Ovary (tissue), 3 donors: ENCODE measurements around the gene CACNB2.
"Not testable (repeated sequence)": the region's sequence is repeated elsewhere in the genome, so short reads cannot be mapped to it uniquely, and the experiment has no call there.

Experiments used
- EP300 ChIP-seq: sonication (generic); formaldehyde crosslinking; IDR thresholded peaks from one replicate; pipeline ENCODE4 v1.6.1; 2017; ENCODE audit warnings: antibody characterized with exemption
- POLR2A ChIP-seq: fragments of 450-650 bp; IDR thresholded peaks from one replicate; pipeline ENCODE4 v1.6.1; 2017; ENCODE audit warnings: antibody characterized with exemption, mild to moderate bottlenecking, moderate library complexity
- TF ChIP-seq, protein P1 (sequence below), 3 donors: fragments of 450-650 bp in 2 of 3; fragments of 200-600 bp in 1 of 3; IDR thresholded peaks; one replicate each; pipeline versions ENCODE4 v1.5.1 to v1.8.0; 2016 to 2022; ENCODE audit warnings: antibody characterized with exemption in 3 of 3, mild to moderate bottlenecking in 1 of 3
- donor health status: DM: no; HTN: no; CAD: no.

DNA sequence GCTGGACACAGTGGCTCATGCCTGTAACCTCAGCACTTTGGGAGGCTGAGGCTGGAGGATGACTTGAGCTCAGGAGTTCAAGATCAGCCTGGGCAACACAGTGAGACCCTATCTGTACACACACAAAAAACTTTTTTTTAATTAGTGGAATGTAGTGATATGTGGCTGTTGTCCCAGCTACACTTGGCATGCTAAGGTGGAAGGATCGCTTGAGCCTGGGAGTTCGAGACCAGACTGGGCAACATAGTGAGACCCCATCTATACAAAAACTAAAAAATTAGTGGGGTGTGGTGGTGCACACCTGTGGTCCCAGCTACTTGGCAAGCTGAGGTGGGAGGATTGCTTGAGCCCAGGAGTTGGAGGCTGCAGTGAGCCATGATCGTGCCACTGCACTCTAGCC lies 68.0 kb downstream of the CACNB2 start:
- TF ChIP-seq POLR2A, EP300: not testable (repeated sequence)
- TF ChIP-seq, protein P1, sequence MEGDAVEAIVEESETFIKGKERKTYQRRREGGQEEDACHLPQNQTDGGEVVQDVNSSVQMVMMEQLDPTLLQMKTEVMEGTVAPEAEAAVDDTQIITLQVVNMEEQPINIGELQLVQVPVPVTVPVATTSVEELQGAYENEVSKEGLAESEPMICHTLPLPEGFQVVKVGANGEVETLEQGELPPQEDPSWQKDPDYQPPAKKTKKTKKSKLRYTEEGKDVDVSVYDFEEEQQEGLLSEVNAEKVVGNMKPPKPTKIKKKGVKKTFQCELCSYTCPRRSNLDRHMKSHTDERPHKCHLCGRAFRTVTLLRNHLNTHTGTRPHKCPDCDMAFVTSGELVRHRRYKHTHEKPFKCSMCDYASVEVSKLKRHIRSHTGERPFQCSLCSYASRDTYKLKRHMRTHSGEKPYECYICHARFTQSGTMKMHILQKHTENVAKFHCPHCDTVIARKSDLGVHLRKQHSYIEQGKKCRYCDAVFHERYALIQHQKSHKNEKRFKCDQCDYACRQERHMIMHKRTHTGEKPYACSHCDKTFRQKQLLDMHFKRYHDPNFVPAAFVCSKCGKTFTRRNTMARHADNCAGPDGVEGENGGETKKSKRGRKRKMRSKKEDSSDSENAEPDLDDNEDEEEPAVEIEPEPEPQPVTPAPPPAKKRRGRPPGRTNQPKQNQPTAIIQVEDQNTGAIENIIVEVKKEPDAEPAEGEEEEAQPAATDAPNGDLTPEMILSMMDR (IDR thresholded peaks at IDR 0.05): not testable (repeated sequence)
